ENCODE data around the gene TMIGD1.

DNA sequence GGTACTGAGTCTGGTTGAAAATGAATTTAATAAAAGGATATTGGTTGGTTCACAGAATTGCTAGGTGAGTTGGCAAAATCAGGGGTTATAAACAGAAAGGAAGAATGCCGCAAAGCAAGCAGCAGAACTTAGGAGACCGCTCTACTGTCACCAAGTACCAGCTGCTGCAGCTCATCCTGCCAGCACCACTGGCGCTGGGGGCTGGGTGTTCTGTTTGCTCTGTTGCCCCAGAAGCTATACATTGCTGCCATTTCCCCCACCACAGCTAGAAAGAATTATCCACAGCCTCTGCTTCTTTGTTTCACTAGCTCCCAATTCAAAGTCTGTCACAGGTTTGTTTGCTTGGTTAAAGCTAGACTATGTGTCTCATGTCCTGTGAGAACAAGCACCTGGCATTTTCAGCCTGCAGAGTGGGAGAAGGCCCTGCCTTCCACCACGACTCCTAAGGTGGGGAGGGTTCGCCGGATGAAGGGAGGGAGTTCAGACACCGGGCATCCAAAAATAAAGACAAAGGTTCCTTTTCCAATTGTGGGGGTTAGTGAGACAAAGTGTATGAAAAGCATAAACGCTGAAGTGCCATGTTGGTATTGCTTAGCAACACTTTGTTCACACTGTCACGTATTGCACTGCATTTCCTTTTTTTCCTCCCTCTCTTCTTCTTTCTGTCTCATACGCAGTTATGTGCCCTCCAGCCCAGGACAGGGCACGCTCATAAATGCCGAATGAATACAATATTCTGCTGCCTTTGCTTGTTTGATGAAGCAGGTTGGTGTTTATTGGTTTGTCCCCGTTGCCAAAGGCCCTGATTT is 35.3 kb upstream of the TMIGD1 start:
- TF ChIP-seq, protein P1, sequence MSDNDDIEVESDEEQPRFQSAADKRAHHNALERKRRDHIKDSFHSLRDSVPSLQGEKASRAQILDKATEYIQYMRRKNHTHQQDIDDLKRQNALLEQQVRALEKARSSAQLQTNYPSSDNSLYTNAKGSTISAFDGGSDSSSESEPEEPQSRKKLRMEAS (IDR thresholded peaks at IDR 0.05), result no peak
- TF ChIP-seq, protein P2, sequence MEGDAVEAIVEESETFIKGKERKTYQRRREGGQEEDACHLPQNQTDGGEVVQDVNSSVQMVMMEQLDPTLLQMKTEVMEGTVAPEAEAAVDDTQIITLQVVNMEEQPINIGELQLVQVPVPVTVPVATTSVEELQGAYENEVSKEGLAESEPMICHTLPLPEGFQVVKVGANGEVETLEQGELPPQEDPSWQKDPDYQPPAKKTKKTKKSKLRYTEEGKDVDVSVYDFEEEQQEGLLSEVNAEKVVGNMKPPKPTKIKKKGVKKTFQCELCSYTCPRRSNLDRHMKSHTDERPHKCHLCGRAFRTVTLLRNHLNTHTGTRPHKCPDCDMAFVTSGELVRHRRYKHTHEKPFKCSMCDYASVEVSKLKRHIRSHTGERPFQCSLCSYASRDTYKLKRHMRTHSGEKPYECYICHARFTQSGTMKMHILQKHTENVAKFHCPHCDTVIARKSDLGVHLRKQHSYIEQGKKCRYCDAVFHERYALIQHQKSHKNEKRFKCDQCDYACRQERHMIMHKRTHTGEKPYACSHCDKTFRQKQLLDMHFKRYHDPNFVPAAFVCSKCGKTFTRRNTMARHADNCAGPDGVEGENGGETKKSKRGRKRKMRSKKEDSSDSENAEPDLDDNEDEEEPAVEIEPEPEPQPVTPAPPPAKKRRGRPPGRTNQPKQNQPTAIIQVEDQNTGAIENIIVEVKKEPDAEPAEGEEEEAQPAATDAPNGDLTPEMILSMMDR (IDR thresholded peaks at IDR 0.05 in 2 of 3, conservative IDR thresholded peaks at IDR 0.05 in 1 of 3; ENCODE audit: borderline replicate concordance in 1 of 3, insufficient read depth in 1 of 3, low read depth in 2 of 3, low read length in 2 of 3), result no peak
- TF ChIP-seq EZH2phosphoT487 (IDR thresholded peaks at IDR 0.05; ENCODE audit: borderline replicate concordance) (no peak), POLR2AphosphoS5 (IDR thresholded peaks at IDR 0.05; ENCODE audit: low read depth, low read length) (no peak), POLR2A (IDR thresholded peaks at IDR 0.05; ENCODE audit: borderline replicate concordance, extremely low read depth, insufficient read depth, insufficient read length) (no peak), EGR1 (IDR thresholded peaks at IDR 0.05; ENCODE audit: low read depth) (no peak), SP1 (IDR thresholded peaks at IDR 0.05; ENCODE audit: low read depth) (no peak), EZH2 (IDR thresholded peaks at IDR 0.05) (no peak), RAD21 (IDR thresholded peaks at IDR 0.05; ENCODE audit: low read depth) (no peak), ZNF274 (IDR thresholded peaks at IDR 0.05; ENCODE audit: low read depth, low read length) (no peak)
- TF ChIP-seq, protein P3, sequence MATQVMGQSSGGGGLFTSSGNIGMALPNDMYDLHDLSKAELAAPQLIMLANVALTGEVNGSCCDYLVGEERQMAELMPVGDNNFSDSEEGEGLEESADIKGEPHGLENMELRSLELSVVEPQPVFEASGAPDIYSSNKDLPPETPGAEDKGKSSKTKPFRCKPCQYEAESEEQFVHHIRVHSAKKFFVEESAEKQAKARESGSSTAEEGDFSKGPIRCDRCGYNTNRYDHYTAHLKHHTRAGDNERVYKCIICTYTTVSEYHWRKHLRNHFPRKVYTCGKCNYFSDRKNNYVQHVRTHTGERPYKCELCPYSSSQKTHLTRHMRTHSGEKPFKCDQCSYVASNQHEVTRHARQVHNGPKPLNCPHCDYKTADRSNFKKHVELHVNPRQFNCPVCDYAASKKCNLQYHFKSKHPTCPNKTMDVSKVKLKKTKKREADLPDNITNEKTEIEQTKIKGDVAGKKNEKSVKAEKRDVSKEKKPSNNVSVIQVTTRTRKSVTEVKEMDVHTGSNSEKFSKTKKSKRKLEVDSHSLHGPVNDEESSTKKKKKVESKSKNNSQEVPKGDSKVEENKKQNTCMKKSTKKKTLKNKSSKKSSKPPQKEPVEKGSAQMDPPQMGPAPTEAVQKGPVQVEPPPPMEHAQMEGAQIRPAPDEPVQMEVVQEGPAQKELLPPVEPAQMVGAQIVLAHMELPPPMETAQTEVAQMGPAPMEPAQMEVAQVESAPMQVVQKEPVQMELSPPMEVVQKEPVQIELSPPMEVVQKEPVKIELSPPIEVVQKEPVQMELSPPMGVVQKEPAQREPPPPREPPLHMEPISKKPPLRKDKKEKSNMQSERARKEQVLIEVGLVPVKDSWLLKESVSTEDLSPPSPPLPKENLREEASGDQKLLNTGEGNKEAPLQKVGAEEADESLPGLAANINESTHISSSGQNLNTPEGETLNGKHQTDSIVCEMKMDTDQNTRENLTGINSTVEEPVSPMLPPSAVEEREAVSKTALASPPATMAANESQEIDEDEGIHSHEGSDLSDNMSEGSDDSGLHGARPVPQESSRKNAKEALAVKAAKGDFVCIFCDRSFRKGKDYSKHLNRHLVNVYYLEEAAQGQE (IDR thresholded peaks at IDR 0.05; ENCODE audit: low read depth), result no peak
- TF ChIP-seq, protein P4, sequence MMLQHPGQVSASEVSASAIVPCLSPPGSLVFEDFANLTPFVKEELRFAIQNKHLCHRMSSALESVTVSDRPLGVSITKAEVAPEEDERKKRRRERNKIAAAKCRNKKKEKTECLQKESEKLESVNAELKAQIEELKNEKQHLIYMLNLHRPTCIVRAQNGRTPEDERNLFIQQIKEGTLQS (IDR thresholded peaks at IDR 0.05), result no peak
